ENCODE data around the gene SMAD5. TPM values are rescaled to one million over a fixed set of nuclear protein-coding genes. Genes with fewer than 3 reads are reported as not detected.

The SMAD5 gene
- total RNA-seq, 2 donors from 2014 or later = 21.1 to 21.7 TPM

DNA sequence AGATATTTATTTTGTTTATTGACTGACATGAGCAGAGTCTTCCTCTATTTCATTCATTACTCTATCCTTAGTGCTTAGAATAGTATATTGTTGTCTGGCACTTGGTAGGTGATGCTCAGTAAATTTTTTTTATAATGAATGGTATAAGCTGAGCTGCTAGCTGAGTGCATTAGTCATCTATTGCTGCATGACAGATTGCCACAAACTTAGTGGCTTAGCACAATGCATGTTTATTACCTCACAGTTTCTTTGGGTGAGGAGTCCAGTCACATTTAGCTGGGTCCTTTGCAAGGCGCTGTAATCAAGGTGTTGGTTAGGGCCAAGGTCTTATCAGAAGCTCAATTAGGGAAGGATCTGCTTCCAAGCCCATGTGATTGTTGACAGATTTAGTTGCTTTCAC lies 23.1 kb downstream of the SMAD5 start:
- peak; percentile 60 for ATAC-seq (replicated peaks)
- no peak overlapping the region for H3K27ac Mint-ChIP-seq
- no peaks in the 10 kb centered on the region for H3K27me3 Mint-ChIP-seq
- H3K4me1 Mint-ChIP-seq = peaks cover 6% of the 10 kb centered on the region
- no peak overlapping the region for H3K4me3 Mint-ChIP-seq
- H3K36me3 Mint-ChIP-seq (ENCODE audit: low read depth) = peaks cover 77% of the 10 kb centered on the region
- no peaks in the 10 kb centered on the region for H3K9me3 Mint-ChIP-seq

DNA sequence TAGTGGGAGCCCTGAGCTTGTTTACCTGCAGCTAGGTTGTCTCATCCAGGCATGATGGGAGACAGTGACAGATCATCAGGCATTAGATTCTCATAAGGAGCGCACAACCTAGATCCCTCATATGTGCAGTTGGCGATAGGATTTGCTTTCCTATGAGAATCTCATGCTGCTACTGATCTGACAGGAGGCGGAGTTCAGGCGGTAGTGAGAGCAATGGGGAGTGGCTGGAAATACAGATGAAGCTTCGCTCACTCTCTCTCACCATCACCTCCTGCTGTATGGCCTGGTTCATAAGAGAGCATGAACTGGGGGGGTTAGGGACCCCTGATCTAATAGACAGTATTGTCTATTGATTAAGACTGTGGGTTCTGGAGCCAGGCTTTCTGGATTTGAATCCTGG lies 24.9 kb downstream of the SMAD5 start:
- no peak for ATAC-seq (replicated peaks)
- H3K4me3 Mint-ChIP-seq = no peak overlapping the region

DNA sequence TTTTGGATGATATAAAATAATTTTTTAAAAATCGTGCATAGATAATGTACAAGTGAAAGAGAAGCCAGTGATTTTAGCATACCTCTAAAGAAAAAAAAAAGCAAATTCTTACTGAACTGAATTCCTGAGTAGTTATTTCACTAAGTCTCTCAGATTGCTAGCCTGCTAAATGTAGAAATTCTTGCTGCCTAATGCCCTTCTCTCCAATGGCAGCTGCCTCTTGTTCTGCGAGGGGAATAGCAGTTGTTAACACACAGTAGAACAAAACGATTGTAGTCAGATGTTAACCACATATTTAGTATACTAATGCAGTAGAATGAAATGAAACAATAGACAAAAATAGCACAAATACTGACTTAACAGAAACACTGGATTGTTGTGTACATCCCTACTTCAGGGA lies 26.8 kb downstream of the SMAD5 start:
- H3K27ac Mint-ChIP-seq = no peak overlapping the region
- ATAC-seq (replicated peaks) = no peak

More for the DNA sequence above, 24.9 kb downstream of the SMAD5 start:
- Mint-ChIP-seq H3K36me3 (ENCODE audit: low read depth) (peaks cover 70% of the 10 kb centered on the region), H3K4me1 (peaks cover 5% of the 10 kb centered on the region), H3K9me3 (no peaks in the 10 kb centered on the region), H3K27ac (no peak overlapping the region), H3K27me3 (no peaks in the 10 kb centered on the region)

DNA sequence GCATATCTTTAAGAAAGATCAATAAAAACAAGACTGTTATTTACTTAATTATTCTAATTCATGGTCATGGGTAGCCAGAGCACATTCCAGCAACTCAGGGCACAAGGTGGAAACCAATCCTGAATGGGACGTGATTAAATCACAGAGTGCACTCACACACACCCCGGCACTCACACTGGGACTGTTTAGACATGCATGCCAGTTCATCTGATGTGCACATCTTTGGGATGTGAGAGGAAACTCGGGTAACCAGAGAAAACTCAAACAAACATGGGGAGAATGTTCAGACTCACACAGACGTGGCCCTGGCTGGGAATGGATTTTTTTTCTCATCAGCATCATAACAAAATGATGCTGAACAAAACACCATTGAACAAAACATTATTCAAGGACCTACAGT lies 29.4 kb downstream of the SMAD5 start:
- ATAC-seq (replicated peaks) = no peak
- Mint-ChIP-seq H3K4me1 (peaks cover 5% of the 10 kb centered on the region), H3K27me3 (no peaks in the 10 kb centered on the region), H3K9me3 (no peaks in the 10 kb centered on the region), H3K27ac (no peak overlapping the region), H3K36me3 (ENCODE audit: low read depth) (peaks cover 66% of the 10 kb centered on the region), H3K4me3 (no peak overlapping the region)

More for the DNA sequence above, 26.8 kb downstream of the SMAD5 start:
- Mint-ChIP-seq H3K36me3 (ENCODE audit: low read depth) (peaks cover 70% of the 10 kb centered on the region), H3K9me3 (no peaks in the 10 kb centered on the region), H3K4me1 (peaks cover 5% of the 10 kb centered on the region), H3K4me3 (no peak overlapping the region), H3K27me3 (no peaks in the 10 kb centered on the region)

DNA sequence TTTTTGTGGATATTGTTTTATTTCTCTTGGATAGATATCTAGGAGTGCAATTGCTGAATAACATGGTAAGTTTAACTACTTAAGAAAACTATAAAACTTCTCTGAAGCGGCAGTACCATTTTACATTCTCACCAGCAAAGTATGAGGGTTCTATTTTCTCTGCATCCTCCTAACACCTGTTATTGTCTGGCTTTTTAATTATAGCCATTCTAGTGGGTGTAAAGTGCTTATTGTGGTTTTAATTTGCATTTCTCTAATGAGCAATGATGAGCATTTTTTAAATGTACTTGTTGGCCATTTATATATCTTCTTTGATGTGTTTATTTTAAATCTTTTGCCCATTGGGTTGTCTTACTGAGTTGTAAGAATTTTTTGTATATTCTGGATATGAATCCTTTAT lies 31.6 kb downstream of the SMAD5 start:
- Mint-ChIP-seq H3K9me3 (no peaks in the 10 kb centered on the region), H3K27ac (no peak overlapping the region), H3K36me3 (ENCODE audit: low read depth) (peaks cover 76% of the 10 kb centered on the region)

DNA sequence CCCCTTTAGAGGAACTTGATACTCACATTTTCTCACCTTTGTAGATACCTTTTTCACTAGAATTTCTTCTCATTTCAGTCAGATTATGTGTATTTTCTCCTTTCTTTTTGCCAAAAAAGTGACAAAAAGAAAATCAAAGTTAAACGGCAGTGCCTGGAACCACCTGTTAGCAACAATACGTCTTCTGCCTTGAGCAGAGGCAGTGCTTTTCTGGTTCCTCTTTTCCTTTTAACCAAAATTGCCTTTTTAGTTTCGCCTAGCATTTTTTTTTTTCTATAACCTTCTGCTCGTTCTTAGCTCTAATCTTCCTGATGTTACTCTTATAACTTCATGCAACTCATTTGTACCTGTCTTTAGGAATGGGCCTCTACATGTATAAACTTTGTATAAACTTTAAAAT lies 34.3 kb downstream of the SMAD5 start:
- Mint-ChIP-seq H3K27ac (no peak overlapping the region), H3K4me1 (no peaks in the 10 kb centered on the region), H3K36me3 (ENCODE audit: low read depth) (peaks cover 79% of the 10 kb centered on the region), H3K4me3 (no peak overlapping the region), H3K9me3 (no peaks in the 10 kb centered on the region), H3K27me3 (no peaks in the 10 kb centered on the region)
- ATAC-seq (replicated peaks) = no peak

More for the DNA sequence above, 31.6 kb downstream of the SMAD5 start:
- no peaks in the 10 kb centered on the region for H3K27me3 Mint-ChIP-seq
- no peak overlapping the region for H3K4me3 Mint-ChIP-seq
- H3K4me1 Mint-ChIP-seq = peaks cover 5% of the 10 kb centered on the region
- no peak for ATAC-seq (replicated peaks)

DNA sequence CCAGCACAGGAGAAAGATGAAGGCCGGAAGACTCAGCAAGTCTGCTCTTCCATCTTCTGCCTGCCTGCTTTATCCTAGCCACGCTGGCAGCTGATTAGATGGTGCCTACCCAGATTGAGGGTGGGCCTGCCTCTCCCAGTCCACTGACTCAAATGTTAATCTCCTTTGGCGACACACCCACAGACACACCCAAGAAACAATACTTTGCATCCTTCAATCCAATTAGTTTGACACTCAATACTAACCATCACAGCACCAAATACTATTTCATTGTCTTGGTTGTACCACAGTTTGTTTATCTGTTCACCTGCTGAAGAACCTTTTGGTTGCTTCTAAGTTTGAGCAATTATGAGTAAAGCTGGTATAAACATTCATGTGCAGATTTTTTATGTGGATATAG lies 36.6 kb downstream of the SMAD5 start:
- Mint-ChIP-seq H3K4me3 (no peak overlapping the region), H3K9me3 (no peaks in the 10 kb centered on the region), H3K36me3 (ENCODE audit: low read depth) (peaks cover 85% of the 10 kb centered on the region), H3K4me1 (no peaks in the 10 kb centered on the region), H3K27me3 (no peaks in the 10 kb centered on the region), H3K27ac (no peak overlapping the region)
- no peak for ATAC-seq (replicated peaks)

DNA sequence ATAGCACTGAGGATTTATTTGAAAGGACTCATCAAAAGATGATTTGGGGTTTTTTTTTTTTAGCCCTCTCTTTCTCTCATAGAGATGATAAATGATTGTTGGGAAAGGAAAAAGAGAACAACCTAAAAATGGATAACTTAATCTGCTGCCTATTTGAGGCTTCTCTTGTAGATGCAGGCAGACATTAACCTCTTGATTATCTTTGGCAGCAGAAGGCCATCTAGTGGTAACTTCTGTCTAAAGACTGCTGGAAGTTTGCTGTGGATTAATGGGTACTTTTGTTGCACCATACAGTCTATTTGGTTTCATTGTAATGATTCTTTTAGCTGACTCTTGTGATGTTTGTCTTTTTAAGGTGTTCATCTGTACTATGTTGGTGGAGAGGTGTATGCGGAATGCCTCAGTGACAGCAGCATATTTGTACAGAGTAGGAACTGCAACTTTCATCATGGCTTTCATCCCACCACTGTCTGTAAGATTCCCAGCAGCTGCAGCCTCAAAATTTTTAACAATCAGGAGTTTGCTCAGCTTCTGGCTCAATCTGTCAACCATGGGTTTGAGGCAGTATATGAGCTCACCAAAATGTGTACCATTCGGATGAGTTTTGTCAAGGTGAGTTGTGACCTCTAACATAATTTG lies 41.5 kb downstream of the SMAD5 start:
- Mint-ChIP-seq H3K9me3 (no peaks in the 10 kb centered on the region), H3K4me1 (no peaks in the 10 kb centered on the region), H3K4me3 (no peak overlapping the region), H3K27me3 (no peaks in the 10 kb centered on the region), H3K27ac (no peak overlapping the region), H3K36me3 (ENCODE audit: low read depth) (peaks cover 87% of the 10 kb centered on the region)
- no peak for ATAC-seq (replicated peaks)

DNA sequence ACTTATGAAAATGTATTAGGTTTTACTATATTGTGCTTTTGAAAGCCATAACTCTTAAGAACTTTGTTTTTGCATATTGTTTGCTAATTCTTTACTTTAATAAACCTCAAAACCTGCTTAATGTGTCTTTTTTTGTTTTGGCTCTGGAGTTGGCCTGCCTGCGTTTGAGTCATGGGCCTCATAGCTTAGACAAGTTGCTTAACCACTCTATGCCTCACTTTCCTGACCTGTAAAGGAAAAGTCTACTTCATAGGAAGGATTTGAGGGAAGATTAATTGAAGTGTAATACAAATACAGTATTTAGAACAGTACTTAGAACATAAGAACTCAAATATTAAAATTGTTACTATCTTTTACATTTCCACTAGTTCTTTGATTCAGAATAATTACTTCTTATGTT lies 50.0 kb downstream of the SMAD5 start:
- no peak for ATAC-seq (replicated peaks)
- H3K36me3 Mint-ChIP-seq (ENCODE audit: low read depth) = peaks cover 38% of the 10 kb centered on the region
- H3K27me3 Mint-ChIP-seq = peaks cover 3% of the 10 kb centered on the region
- H3K27ac Mint-ChIP-seq = no peak overlapping the region
- no peak overlapping the region for H3K4me3 Mint-ChIP-seq
- H3K9me3 Mint-ChIP-seq = no peaks in the 10 kb centered on the region
- H3K4me1 Mint-ChIP-seq = no peaks in the 10 kb centered on the region

DNA sequence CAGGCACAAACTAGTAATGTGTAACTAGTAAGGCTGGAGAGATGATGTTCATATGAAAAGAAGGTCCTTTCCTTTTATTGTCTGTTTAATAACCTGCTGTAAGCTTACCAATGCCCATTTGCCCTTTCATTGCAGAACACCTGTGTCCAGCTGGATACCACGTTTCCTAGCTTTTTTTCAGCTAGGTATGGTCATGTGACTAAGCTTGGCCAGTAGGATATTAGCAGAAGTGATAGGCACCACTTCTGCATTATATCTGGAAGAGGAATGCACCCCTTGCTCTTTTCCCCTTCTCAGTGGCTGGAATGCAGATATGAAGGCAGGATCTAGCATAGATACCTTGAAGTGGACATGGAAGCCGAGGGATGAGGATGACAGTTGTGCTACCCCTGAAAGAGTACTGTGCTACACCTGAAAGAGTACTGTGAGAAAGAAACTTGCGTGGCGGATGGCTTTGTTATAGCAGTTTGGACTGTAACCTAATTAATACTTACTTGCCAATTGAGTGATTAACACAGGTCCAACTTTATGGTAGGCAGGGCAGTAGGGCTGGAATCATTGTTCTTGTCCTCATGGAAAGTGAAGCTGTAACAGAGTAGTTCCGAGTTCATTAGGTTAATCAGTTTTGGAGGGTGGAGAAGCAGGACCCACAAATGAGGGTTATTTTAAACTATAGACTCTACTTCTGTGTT lies 53.5 kb downstream of the SMAD5 start:
- H3K27ac Mint-ChIP-seq = no peak overlapping the region
- peaks cover 7% of the 10 kb centered on the region for H3K36me3 Mint-ChIP-seq (ENCODE audit: low read depth)
- no peak for ATAC-seq (replicated peaks)
- no peaks in the 10 kb centered on the region for H3K4me1 Mint-ChIP-seq
- no peaks in the 10 kb centered on the region for H3K9me3 Mint-ChIP-seq
- peaks cover 13% of the 10 kb centered on the region for H3K27me3 Mint-ChIP-seq
- H3K4me3 Mint-ChIP-seq = no peak overlapping the region

DNA sequence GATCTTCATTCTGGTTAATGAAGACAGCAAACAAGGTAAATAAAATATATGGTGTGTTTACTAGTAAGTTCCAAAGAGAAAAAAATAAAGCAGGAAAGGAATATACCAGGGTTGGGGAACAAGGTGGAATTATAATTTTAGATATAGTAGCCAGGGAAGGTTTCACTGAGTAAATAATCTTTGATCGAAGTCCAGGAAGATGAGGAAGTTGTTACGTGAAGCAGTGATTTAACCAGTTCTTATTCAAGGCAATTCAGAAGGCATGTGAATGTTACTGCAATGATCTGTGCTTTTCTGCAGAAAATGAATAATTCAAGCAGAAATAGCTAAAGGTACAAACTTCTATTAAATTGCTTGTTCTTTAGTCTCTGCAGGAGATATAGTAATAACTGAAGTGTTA lies 54.2 kb downstream of the SMAD5 start:
- Mint-ChIP-seq H3K36me3 (ENCODE audit: low read depth) (peaks cover under 1% of the 10 kb centered on the region), H3K4me3 (no peak overlapping the region), H3K27me3 (peaks cover 19% of the 10 kb centered on the region), H3K27ac (no peak overlapping the region), H3K4me1 (no peaks in the 10 kb centered on the region), H3K9me3 (no peaks in the 10 kb centered on the region)
- no peak for ATAC-seq (replicated peaks)

DNA sequence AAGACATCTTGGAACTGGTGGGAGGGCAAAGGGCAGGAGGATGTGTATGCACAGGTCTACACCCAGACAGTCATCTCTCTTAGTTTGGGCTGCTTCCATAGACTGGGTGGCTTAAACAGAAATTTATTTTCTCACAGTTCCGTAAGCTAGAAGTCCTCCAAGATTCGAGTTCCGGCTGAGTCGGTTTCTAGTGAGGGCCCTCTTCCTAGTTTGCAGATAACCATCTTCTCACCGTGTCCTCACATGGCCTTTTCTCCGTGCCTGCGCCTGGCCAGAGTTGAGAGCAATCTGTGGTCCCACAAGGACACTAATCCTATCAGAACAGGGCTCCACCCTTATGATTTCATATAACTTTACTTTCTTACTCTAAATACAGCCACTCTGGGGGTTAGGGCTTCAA lies 56.2 kb downstream of the SMAD5 start:
- no peak for ATAC-seq (replicated peaks)
- Mint-ChIP-seq H3K9me3 (no peaks in the 10 kb centered on the region), H3K4me3 (no peak overlapping the region), H3K27me3 (peaks cover 26% of the 10 kb centered on the region), H3K4me1 (no peaks in the 10 kb centered on the region), H3K27ac (no peak overlapping the region), H3K36me3 (ENCODE audit: low read depth) (no peaks in the 10 kb centered on the region)

DNA sequence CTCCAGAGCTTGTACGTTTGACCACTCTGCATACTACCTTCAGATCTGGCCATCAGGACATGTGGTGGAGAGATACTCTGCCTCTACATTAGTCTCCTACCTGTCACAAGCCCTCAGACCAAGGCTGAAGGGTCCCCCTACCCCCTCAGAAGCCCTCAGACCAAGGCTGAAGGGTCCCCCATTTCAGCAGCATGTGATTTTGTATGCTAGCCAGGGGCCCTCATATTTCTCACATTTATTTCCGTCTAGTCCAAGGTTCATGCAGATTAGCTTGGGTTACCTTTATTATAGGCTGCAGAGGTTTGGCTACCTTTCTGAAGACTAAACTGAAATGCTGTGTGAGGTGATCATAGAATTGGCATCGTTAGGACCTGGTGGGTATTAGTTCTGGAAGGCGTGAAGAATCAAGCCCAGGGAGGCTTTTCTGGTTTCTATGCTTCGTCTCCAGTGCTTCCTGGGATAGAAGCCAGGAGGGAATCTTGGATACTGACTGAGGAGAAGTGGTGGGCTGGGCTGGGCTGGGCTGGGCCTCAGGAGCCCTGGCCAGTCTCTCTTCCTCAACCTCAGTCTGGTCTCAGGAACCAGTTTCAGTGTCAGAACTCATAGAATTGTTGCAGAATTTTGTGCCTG lies 57.6 kb downstream of the SMAD5 start:
- no peak for ATAC-seq (replicated peaks)
- no peaks in the 10 kb centered on the region for H3K36me3 Mint-ChIP-seq (ENCODE audit: low read depth)

DNA sequence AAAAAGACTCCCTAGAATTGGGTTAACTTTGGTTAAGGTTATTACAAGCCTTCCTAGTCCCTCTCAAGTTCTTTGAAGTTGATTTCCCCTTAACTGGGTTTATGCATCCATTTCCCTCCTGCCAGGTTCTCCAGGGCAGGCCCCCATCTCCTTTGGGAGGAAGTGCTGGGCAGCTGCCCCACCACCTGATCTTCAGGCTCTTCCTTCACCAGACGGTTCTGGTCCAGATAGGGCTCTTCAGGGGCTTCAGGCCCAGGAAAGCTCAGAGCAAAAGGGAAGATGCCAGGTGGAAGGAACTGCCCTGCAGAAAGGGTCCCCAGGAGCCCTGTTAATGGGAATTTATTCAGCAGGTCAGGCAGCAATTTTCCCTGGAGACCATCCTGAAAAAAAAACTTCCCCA lies 58.3 kb downstream of the SMAD5 start:
- H3K27me3 Mint-ChIP-seq = peaks cover 41% of the 10 kb centered on the region
- ATAC-seq (replicated peaks) = no peak
- H3K4me1 Mint-ChIP-seq = no peaks in the 10 kb centered on the region
- H3K27ac Mint-ChIP-seq = no peak overlapping the region
- no peaks in the 10 kb centered on the region for H3K9me3 Mint-ChIP-seq
- H3K36me3 Mint-ChIP-seq (ENCODE audit: low read depth) = no peaks in the 10 kb centered on the region
- H3K4me3 Mint-ChIP-seq = no peak overlapping the region

More for the DNA sequence above, 57.6 kb downstream of the SMAD5 start:
- Mint-ChIP-seq H3K4me3 (no peak overlapping the region), H3K4me1 (no peaks in the 10 kb centered on the region), H3K27me3 (peaks cover 36% of the 10 kb centered on the region), H3K27ac (no peak overlapping the region), H3K9me3 (no peaks in the 10 kb centered on the region)

Measured in activated T-helper 17 cell treated with anti-CD3 and anti-CD28 coated beads, Interleukin-2, amount 50 U/mL, for 72 hours (primary cell).